H1 (cell line): ENCODE measurements around the gene CIB2. TPM values are rescaled to one million over a fixed set of nuclear protein-coding genes. Genes with fewer than 3 reads are reported as not detected.

Experiments
- BRCA1 ChIP-seq: IDR thresholded peaks from 2 replicates; pipeline ENCODE4 v1.6.1; 2012; ENCODE audit warnings: low read depth, low read length, improper control_type of control experiment
- CHD7 ChIP-seq: fragments of 300-600 bp; sonication (generic); IDR thresholded peaks from 2 replicates; pipeline ENCODE4 v1.7.1; 2012; ENCODE audit warnings: low read length, moderate library complexity, mild to moderate bottlenecking, inconsistent platforms; ENCODE audit not compliant: insufficient replicate concordance
- GABPA ChIP-seq: IDR thresholded peaks from 2 replicates; pipeline ENCODE4 v1.6.1; 2011; ENCODE audit warnings: mild to moderate bottlenecking, low read length, moderate library complexity, borderline replicate concordance; ENCODE audit not compliant: insufficient read depth
- MAFK ChIP-seq: IDR thresholded peaks from 2 replicates; pipeline ENCODE4 v1.6.1; 2012; ENCODE audit warnings: low read depth, mild to moderate bottlenecking, improper control_type of control experiment, low read length
- POLR2AphosphoS5 ChIP-seq: IDR thresholded peaks from 2 replicates; pipeline ENCODE4 v1.6.1; 2011; ENCODE audit warnings: low read depth, low read length
- RXRA ChIP-seq: IDR thresholded peaks from 2 replicates; pipeline ENCODE4 v1.6.1; 2011; ENCODE audit warnings: low read depth, mild to moderate bottlenecking, low read length, moderate library complexity; ENCODE audit not compliant: insufficient read depth
- polyA plus RNA-seq, 7 experiments: library from polyadenylated mRNA; depleted of rRNA in 3 of 7; stranded (reverse) in 5 of 7; unstranded in 2 of 7; fragments of >200 nt in 5 of 7; fragments of 200-250 nt in 2 of 7; gene quantifications; 1 replicate in 5 of 7; 2 replicates in 1 of 7; 4 replicates in 1 of 7; pipeline versions ENCODE4 v1.2.1 to v1.2.3, GENCODE V29; 2011 to 2013; ENCODE audit warnings: missing spikeins in 2 of 7, mixed read lengths in 2 of 7
- total RNA-seq: library from RNA; stranded (reverse); fragmentation: NEBNext Ultra II Directional; extraction: Animal tissue kit (Norgen Biotek cat#: 25700); gene quantifications from 2 replicates; pipeline ENCODE4 v1.2.1, GENCODE V29; 2021

CIB2 gene
- total and polyA plus RNA-seq, 2 of the 8 experiments (the other 6 are each of a cell fraction or from before 2014, with no cell fraction given), result 41.5 to 45.8 TPM

- TF ChIP-seq CHD7 (no peak), GABPA (no peak), BRCA1 (no peak), MAFK (no peak), POLR2AphosphoS5 (no peak), RXRA (no peak)
- TF ChIP-seq, all 59 proteins: peak for 0
These were observed 65.0 kb downstream of the CIB2 start (continued) for GRCh38 chr15:78065973-78066946.
